ENCODE data around the gene MEOX1. TPM values are rescaled to one million over a fixed set of nuclear protein-coding genes. Genes with fewer than 3 reads are reported as not detected.

MEOX1 gene
- total RNA-seq, 1 experiment from 2014 or later = 0.72 TPM

- Histone ChIP-seq H4K20me1 (ENCODE audit: insufficient read depth) (no peaks in the 10 kb centered on the region), H3K27me3 (ENCODE audit: insufficient read depth, low read depth) (peaks cover 9% of the 10 kb centered on the region; the same call in 1 of the 2 replicates), H3K9me2 (ENCODE audit: insufficient read depth) (no peaks in the 10 kb centered on the region), H3K27ac (no peak overlapping the region), H3K9me3 (ENCODE audit: insufficient read depth, low read depth) (no peaks in the 10 kb centered on the region), H3K79me2 (ENCODE audit: low read depth) (no peaks in the 10 kb centered on the region), H3K36me3 (ENCODE audit: low read depth) (no peaks in the 10 kb centered on the region), H3K4me3 (no peak overlapping the region), H3F3A (ENCODE audit: insufficient read depth, low read depth) (no peaks in the 10 kb centered on the region), H3K4me2 (no peak overlapping the region), H2AFZ (no peak overlapping the region), H3K4me1 (replicated peaks; ENCODE audit: insufficient read depth) (no peaks in the 10 kb centered on the region)
- TF ChIP-seq CTCF (conservative IDR thresholded peaks at IDR 0.05) = no peak
- no peak for TF ChIP-seq EZH2 (IDR thresholded peaks at IDR 0.05; ENCODE audit: low read depth)
- ChIA-PET CTCF (no interaction called here), POLR2A (ENCODE audit: unreplicated experiment) (no interaction called here)
- BruUV-seq (replicated peaks) = no TSS peak
- intact Hi-C loops (cut with micrococcal nuclease; ENCODE audit: unreplicated experiment) = no loop called here
- no peak for DNase-seq
Measured at GRCh38 chr17:43637563-43638323, 24.0 kb downstream of the MEOX1 start.

- no peaks in the 10 kb centered on the region for H4K20me1 ChIP-seq (ENCODE audit: insufficient read depth)
Measured at GRCh38 chr17:43636426-43636825, 25.3 kb downstream of the MEOX1 start.

GRCh38 chr17:43634591-43635125 lies 27.1 kb downstream of the MEOX1 start:
- TF ChIP-seq CTCF (conservative IDR thresholded peaks at IDR 0.05) (no peak), EZH2 (IDR thresholded peaks at IDR 0.05; ENCODE audit: low read depth) (no peak)
- H3K4me3 ChIP-seq = no peak overlapping the region
- peaks cover 9% of the 10 kb centered on the region; the same call in 1 of the 2 replicates for H3K27me3 ChIP-seq (ENCODE audit: insufficient read depth, low read depth)
- no peaks in the 10 kb centered on the region for H4K20me1 ChIP-seq (ENCODE audit: insufficient read depth)
- no peak for DNase-seq
- H2AFZ ChIP-seq = no peak overlapping the region
- H3K9me3 ChIP-seq (ENCODE audit: insufficient read depth, low read depth) = no peaks in the 10 kb centered on the region
- no peak overlapping the region for H3K27ac ChIP-seq
- intact Hi-C loops (cut with micrococcal nuclease; ENCODE audit: unreplicated experiment) = no loop called here
- H3K4me1 ChIP-seq (replicated peaks; ENCODE audit: insufficient read depth) = no peaks in the 10 kb centered on the region
- H3K9me2 ChIP-seq (ENCODE audit: insufficient read depth) = no peaks in the 10 kb centered on the region
- no peaks in the 10 kb centered on the region for H3K79me2 ChIP-seq (ENCODE audit: low read depth)
- no TSS peak for BruUV-seq (replicated peaks)
- POLR2A ChIA-PET (ENCODE audit: unreplicated experiment) = interaction anchor here (0.5 kb wide), 1 partner anchor 21 kb away, joined by 10 read pairs; no protein-coding TSS in a partner anchor
- no peak overlapping the region for H3K4me2 ChIP-seq
- CTCF ChIA-PET = no interaction called here
- no peaks in the 10 kb centered on the region for H3F3A ChIP-seq (ENCODE audit: insufficient read depth, low read depth)
- no peaks in the 10 kb centered on the region for H3K36me3 ChIP-seq (ENCODE audit: low read depth)

More at GRCh38 chr17:43636426-43636825, 25.3 kb downstream of the MEOX1 start:
- H3K9me2 ChIP-seq (ENCODE audit: insufficient read depth) = no peaks in the 10 kb centered on the region
- no peaks in the 10 kb centered on the region for H3K4me1 ChIP-seq (replicated peaks; ENCODE audit: insufficient read depth)
- TF ChIP-seq CTCF (conservative IDR thresholded peaks at IDR 0.05) = no peak
- TF ChIP-seq EZH2 (IDR thresholded peaks at IDR 0.05; ENCODE audit: low read depth) = no peak
- POLR2A ChIA-PET (ENCODE audit: unreplicated experiment) = no interaction called here
- peaks cover 9% of the 10 kb centered on the region; the same call in 1 of the 2 replicates for H3K27me3 ChIP-seq (ENCODE audit: insufficient read depth, low read depth)
- H3K4me2 ChIP-seq = no peak overlapping the region
- intact Hi-C loops (cut with micrococcal nuclease; ENCODE audit: unreplicated experiment) = no loop called here
- no peak overlapping the region for H3K4me3 ChIP-seq
- H2AFZ ChIP-seq = no peak overlapping the region
- H3K36me3 ChIP-seq (ENCODE audit: low read depth) = no peaks in the 10 kb centered on the region
- BruUV-seq (replicated peaks) = no TSS peak
- H3F3A ChIP-seq (ENCODE audit: insufficient read depth, low read depth) = no peaks in the 10 kb centered on the region
- H3K79me2 ChIP-seq (ENCODE audit: low read depth) = no peaks in the 10 kb centered on the region
- CTCF ChIA-PET = no interaction called here
- DNase-seq = no peak
- no peak overlapping the region for H3K27ac ChIP-seq
- H3K9me3 ChIP-seq (ENCODE audit: insufficient read depth, low read depth) = no peaks in the 10 kb centered on the region
